RWPE2 (cell line): ENCODE results near the gene EXOC7.
"Not testable (repeated sequence)": the region's sequence is repeated elsewhere in the genome, so short reads cannot be mapped to it uniquely, and the experiment has no call there.

ENCODE experiments used
- ATAC-seq: fragments of 200-7000 bp; cut with Tn5 transposase; 3 replicates; pipeline ENCODE4 v1.9.1; 2021; ENCODE audit warnings: low read depth
- DNase-seq: peaks from one replicate; pipeline ENCODE4 v3.0.0-alpha.2; 2020; ENCODE audit warnings: low spot score
- H3K27ac ChIP-seq: fragments of 450-650 bp; 2 replicates; pipeline ENCODE4 v1.5.1; 2017; ENCODE audit warnings: mild to moderate bottlenecking; ENCODE audit not compliant: poor library complexity, severe bottlenecking
- H3K27me3 ChIP-seq: fragments of 250-450 bp; sonication (Bioruptor Pico); 2 replicates; pipeline ENCODE4 v1.5.1; 2021; ENCODE audit warnings: mild to moderate bottlenecking, moderate library complexity; ENCODE audit not compliant: insufficient read depth, poor library complexity, severe bottlenecking
- H3K36me3 ChIP-seq: fragments of 250-450 bp; sonication (Bioruptor Pico); 2 replicates; pipeline ENCODE4 v1.5.1; 2020; ENCODE audit warnings: low read depth, mild to moderate bottlenecking, moderate library complexity
- H3K4me1 ChIP-seq: fragments of 250-450 bp; sonication (Bioruptor Pico); 2 replicates; pipeline ENCODE4 v1.5.1; 2021; ENCODE audit warnings: mild to moderate bottlenecking, moderate library complexity; ENCODE audit not compliant: insufficient read depth, poor library complexity, severe bottlenecking
- H3K4me3 ChIP-seq: fragments of 250-450 bp; sonication (Bioruptor Pico); 2 replicates; pipeline ENCODE4 v1.5.1; 2021; ENCODE audit warnings: mild to moderate bottlenecking, moderate library complexity; ENCODE audit not compliant: severe bottlenecking
- H3K9me3 ChIP-seq: fragments of 250-450 bp; sonication (Bioruptor Pico); 2 replicates; pipeline ENCODE4 v1.5.1; 2021; ENCODE audit warnings: mild to moderate bottlenecking, moderate library complexity; ENCODE audit not compliant: severe bottlenecking
- CTCF ChIP-seq: fragments of 450-650 bp; IDR thresholded peaks from one replicate; pipeline ENCODE4 v1.5.1; 2017; ENCODE audit warnings: mild to moderate bottlenecking, moderate library complexity; ENCODE audit not compliant: poor library complexity, severe bottlenecking

EXOC7 gene

GRCh38 chr17:76079535-76079955 is 24.0 kb downstream of the EXOC7 start:
- Histone ChIP-seq H3K4me3 (no peak overlapping the region), H3K4me1 (no peaks in the 10 kb centered on the region), H3K36me3 (peaks cover 5% of the 10 kb centered on the region), H3K27me3 (peaks cover 55% of the 10 kb centered on the region), H3K9me3 (no peaks in the 10 kb centered on the region), H3K27ac (no peak overlapping the region)
- no peak for DNase-seq
- ATAC-seq = peak; percentile 1; the same call in 1 of the 3 replicates
- TF ChIP-seq CTCF = no peak

GRCh38 chr17:76078860-76079534 is 24.6 kb downstream of the EXOC7 start, which contains the start of gene ZACN:
Gene ZACN, plus strand, starts transcription at chr17:76079182. Its CDS starts 83 bp downstream, at chr17:76079265.
- no peak within 1 kb of the TSS for H3K27ac ChIP-seq
- DNase-seq (no peak), ATAC-seq (no peak)
- peaks cover 60% of the 10 kb centered on the region for H3K27me3 ChIP-seq
- H3K36me3 ChIP-seq = no peaks in the 10 kb centered on the region
- no peaks in the 10 kb centered on the region for H3K4me1 ChIP-seq
- no peak within 1 kb of the TSS for H3K4me3 ChIP-seq
- TF ChIP-seq CTCF = no peak
- H3K9me3 ChIP-seq = no peaks in the 10 kb centered on the region

- not testable (repeated sequence) for H3K4me3 ChIP-seq, DNase-seq, H3K9me3 ChIP-seq, H3K36me3 ChIP-seq, ATAC-seq, H3K4me1 ChIP-seq, H3K27ac ChIP-seq
- H3K27me3 ChIP-seq = peaks cover 66% of the 10 kb centered on the region
These were observed 25.2 kb downstream of the EXOC7 start for GRCh38 chr17:76078370-76078769.

GRCh38 chr17:76077584-76078110 is 25.9 kb downstream of the EXOC7 start:
- H3K9me3 ChIP-seq = no peaks in the 10 kb centered on the region
- ATAC-seq (no peak), DNase-seq (no peak)
- TF ChIP-seq CTCF = no peak
- no peak overlapping the region for H3K4me3 ChIP-seq
- no peak overlapping the region for H3K27ac ChIP-seq
- peaks cover 66% of the 10 kb centered on the region for H3K27me3 ChIP-seq
- no peaks in the 10 kb centered on the region for H3K4me1 ChIP-seq
- H3K36me3 ChIP-seq = no peaks in the 10 kb centered on the region

- Histone ChIP-seq H3K36me3 (no peaks in the 10 kb centered on the region), H3K4me3 (no peak overlapping the region), H3K9me3 (no peaks in the 10 kb centered on the region), H3K4me1 (no peaks in the 10 kb centered on the region), H3K27me3 (peaks cover 66% of the 10 kb centered on the region), H3K27ac (no peak overlapping the region)
- ATAC-seq (no peak), DNase-seq (no peak)
- TF ChIP-seq CTCF = no peak
These were observed 26.6 kb downstream of the EXOC7 start for GRCh38 chr17:76076765-76077583.
